A549 (cell line): ENCODE measurements around the gene DYRK1A. TPM values are rescaled to one million over a fixed set of nuclear protein-coding genes. Genes with fewer than 3 reads are reported as not detected.

Experiments used
- ATAC-seq, 2 experiments: fragments of 200-7000 bp in 1 of 2; fragments of >200 bp in 1 of 2; cut with Nextera tagmentation in 1 of 2; cut with Tn5 transposase in 1 of 2; 3 replicates each; pipeline versions ENCODE4 v1.8.0 to v1.9.1; 2018 to 2020; ENCODE audit warnings: mild to moderate bottlenecking in 1 of 2, moderate library complexity in 1 of 2
- CTCF ChIA-PET: fragments of 300-600 bp; sonication (Branson Sonifier 250); formaldehyde crosslinking; extraction: SDS; loops from one replicate; lab custom pipeline; 2021; ENCODE audit warnings: antibody characterized with exemption, inconsistent platforms; lab: Yijun Ruan, JAX
- POLR2A ChIA-PET: fragments of 350-600 bp; formaldehyde crosslinking; extraction: SDS; loops from one replicate; lab custom pipeline; 2021; ENCODE audit warnings: antibody characterized with exemption, inconsistent platforms; lab: Yijun Ruan, JAX
- DNase-seq, 2 experiments: peaks; one replicate each; pipeline versions ENCODE4 v3.0.0 to v3.0.0-alpha.2; 2011 to 2016; ENCODE audit warnings: low read depth in 1 of 2, low spot score in 1 of 2
- FAIRE-seq: peaks from 2 replicates; lab custom pipeline; 2011; peaks lifted over from hg19 to GRCh38; lab: Jason Lieb, UNC
- H3K27ac ChIP-seq, 2 experiments: fragments of >200 bp; sonication (Bioruptor Twin); formaldehyde crosslinking; 3 replicates each; pipeline ENCODE4 v1.5.1; 2016 to 2017
- H3K4me1 ChIP-seq: fragments of >200 bp; sonication (Bioruptor Twin); formaldehyde crosslinking; 3 replicates; pipeline ENCODE4 v1.6.1; 2016
- H3K4me2 ChIP-seq: fragments of >200 bp; sonication (Bioruptor Twin); formaldehyde crosslinking; 3 replicates; pipeline ENCODE4 v1.6.1; 2016
- H3K4me3 ChIP-seq: fragments of >200 bp; sonication (Bioruptor Twin); formaldehyde crosslinking; 3 replicates; pipeline ENCODE4 v1.5.1; 2016
- H3K9me3 ChIP-seq: fragments of >200 bp; sonication (Bioruptor Twin); formaldehyde crosslinking; 3 replicates; pipeline ENCODE4 v1.6.1; 2016
- ATOH8 ChIP-seq: fragments of 250-450 bp; sonication (Bioruptor Pico); IDR thresholded peaks from 2 replicates; pipeline ENCODE4 v1.5.0; 2020; ENCODE audit warnings: low read depth, mild to moderate bottlenecking, moderate library complexity
- CBX2 ChIP-seq: fragments of 200-600 bp; sonication (generic); IDR thresholded peaks from 2 replicates; pipeline ENCODE4 v1.6.1; 2016; ENCODE audit warnings: low read depth, mild to moderate bottlenecking, borderline replicate concordance
- CTCF ChIP-seq: fragments of >200 bp; sonication (Bioruptor Twin); formaldehyde crosslinking; IDR thresholded peaks from 3 replicates; pipeline ENCODE4 v1.5.1; 2016
- E2F6 ChIP-seq: IDR thresholded peaks from 2 replicates; pipeline ENCODE4 v1.6.1; 2012; ENCODE audit warnings: low read depth, borderline replicate concordance
- FOSL2 ChIP-seq, 2 experiments: fragments of 450-650 bp in 1 of 2; fragments of >200 bp in 1 of 2; sonication (Bioruptor Twin) in 1 of 2; formaldehyde crosslinking; IDR thresholded peaks; 2 replicates each; pipeline versions ENCODE4 v1.5.0 to v1.6.1; 2016 to 2020; ENCODE audit warnings: mild to moderate bottlenecking in 1 of 2, moderate library complexity in 1 of 2
- FOXS1 ChIP-seq: fragments of 250-450 bp; sonication (Bioruptor Pico); IDR thresholded peaks from 2 replicates; pipeline ENCODE4 v1.5.0; 2020; ENCODE audit warnings: mild to moderate bottlenecking, moderate library complexity
- HOXB13 ChIP-seq: fragments of 250-450 bp; sonication (Bioruptor Pico); IDR thresholded peaks from 2 replicates; pipeline ENCODE4 v1.5.0; 2020; ENCODE audit warnings: low read depth, mild to moderate bottlenecking, moderate library complexity
- JUN ChIP-seq, 2 experiments: fragments of >200 bp; sonication (Bioruptor Twin); formaldehyde crosslinking; IDR thresholded peaks; 2 replicates in 1 of 2; 3 replicates in 1 of 2; pipeline ENCODE4 v1.6.1; 2016 to 2017
- JUNB ChIP-seq: fragments of >200 bp; sonication (Bioruptor Twin); formaldehyde crosslinking; IDR thresholded peaks from 2 replicates; pipeline ENCODE4 v1.6.1; 2016
- MAFK ChIP-seq: fragments of 450-650 bp; IDR thresholded peaks from 2 replicates; pipeline ENCODE4 v1.6.1; 2014; ENCODE audit not compliant: partially characterized antibody
- MAX ChIP-seq: IDR thresholded peaks from 2 replicates; pipeline ENCODE4 v1.6.1; 2012
- MYC ChIP-seq: IDR thresholded peaks from 2 replicates; pipeline ENCODE4 v1.6.1; 2012; ENCODE audit warnings: mild to moderate bottlenecking, inconsistent platforms, low read length, improper control_type of control experiment, borderline replicate concordance
- NFE2L2 ChIP-seq: fragments of 150-350 bp; conservative IDR thresholded peaks from 2 replicates; pipeline ENCODE4 v1.6.1; 2014; ENCODE audit warnings: low read length
- RAD21 ChIP-seq, 2 experiments: fragments of >200 bp in 1 of 2; sonication (Bioruptor Twin) in 1 of 2; formaldehyde crosslinking in 1 of 2; IDR thresholded peaks in 1 of 2; conservative IDR thresholded peaks in 1 of 2; 2 replicates in 1 of 2; 3 replicates in 1 of 2; pipeline ENCODE4 v1.6.1; 2012 to 2018; ENCODE audit warnings: inconsistent platforms in 1 of 2
- RARB ChIP-seq: fragments of 250-450 bp; sonication (Bioruptor Pico); IDR thresholded peaks from 2 replicates; pipeline ENCODE4 v1.8.0; 2021; ENCODE audit warnings: mild to moderate bottlenecking, moderate library complexity
- RCOR1 ChIP-seq: fragments of 150-350 bp; IDR thresholded peaks from 2 replicates; pipeline ENCODE4 v1.6.1; 2014; ENCODE audit warnings: antibody characterized with exemption, low read length, low read depth
- TP53 ChIP-seq: fragments of 250-450 bp; sonication (Bioruptor Pico); IDR thresholded peaks from 2 replicates; pipeline ENCODE4 v1.5.0; 2021; ENCODE audit warnings: mild to moderate bottlenecking, moderate library complexity
- USF2 ChIP-seq: fragments of 450-650 bp; IDR thresholded peaks from 2 replicates; pipeline ENCODE4 v1.6.1; 2014; ENCODE audit warnings: antibody characterized with exemption
- ZFP36 ChIP-seq: fragments of 450-650 bp; IDR thresholded peaks from 2 replicates; pipeline ENCODE4 v1.6.1; 2014; ENCODE audit warnings: borderline replicate concordance; ENCODE audit not compliant: partially characterized antibody
- ZNF302 ChIP-seq: fragments of 250-450 bp; sonication (Bioruptor Pico); IDR thresholded peaks from 2 replicates; pipeline ENCODE4 v1.9.0; 2021; ENCODE audit warnings: inconsistent platforms, mild to moderate bottlenecking, moderate library complexity
- ZSCAN20 ChIP-seq: fragments of 250-450 bp; sonication (Bioruptor Pico); IDR thresholded peaks from 2 replicates; pipeline ENCODE4 v1.8.0; 2022; ENCODE audit warnings: mild to moderate bottlenecking, moderate library complexity
- WGBS: methylation state at CpG from one replicate; pipeline ENCODE4 v1.1.6; 2017; ENCODE audit errors: missing lambda C conversion rate; 5-methylcytosine and 5-hydroxymethylcytosine counted together
- polyA plus RNA-seq, 4 experiments: library from polyadenylated mRNA; depleted of rRNA in 3 of 4; stranded (reverse); fragments of >200 nt; fragmentation: RNase III in 1 of 4; extraction: RNeasy Plus Mini Kit Qiagen cat#74134 plus additional on column Dnase treatment in 1 of 4; gene quantifications; 2 replicates in 3 of 4; 3 replicates in 1 of 4; pipeline ENCODE4 v1.2.3, GENCODE V29; 2011 to 2017

The DYRK1A gene
- polyA plus RNA-seq, 2 of the 4 experiments (the other 2 are of a cell fraction), result 12.7 to 29.4 TPM

GRCh38 chr21:37337831-37338230, 28.7 kb upstream of the DYRK1A start:
- POLR2A ChIA-PET, result interaction anchor here (0.6 to 2.1 kb wide), 3 partner anchors 28 to 606 kb away, joined by 3 to 17 read pairs (median 13); partner anchors contain the start of genes DYRK1A and VPS26C
- FAIRE-seq (no peak), ATAC-seq (no peak), DNase-seq (no peak)
- H3K4me2 ChIP-seq, result no peak overlapping the region; the same call in 2 of the 3 replicates
- H3K9me3 ChIP-seq, result no peaks in the 10 kb centered on the region
- H3K4me3 ChIP-seq, result no peak overlapping the region
- peak overlapping the region; percentile 60 to 70; a peak in 5 of 6 replicates for H3K27ac ChIP-seq
- CTCF ChIA-PET, result no interaction called here
- 95% methylated on average over 2 of the region's 2 CpGs for WGBS
- H3K4me1 ChIP-seq, result peaks cover 16% of the 10 kb centered on the region
- TF ChIP-seq ZFP36, result no peak
- no peak for TF ChIP-seq FOXS1 (CRISPR knock-in tag)
- TF ChIP-seq JUN (IDR thresholded peaks at IDR 0.05), result no peak
- no peak for TF ChIP-seq E2F6
- no peak for TF ChIP-seq CBX2
- TF ChIP-seq USF2, result no peak
- no peak for TF ChIP-seq MAX
- TF ChIP-seq MAFK, result no peak
- TF ChIP-seq MYC, result no peak
- TF ChIP-seq RARB (CRISPR knock-in tag), result no peak
- no peak for TF ChIP-seq HOXB13
- TF ChIP-seq ATOH8 (CRISPR knock-in tag), result no peak
- no peak for TF ChIP-seq CTCF

- H3K4me3 ChIP-seq, result peak overlapping the region; percentile 17; the same call in 2 of the 3 replicates
- TF ChIP-seq TP53 (no peak), JUN (IDR thresholded peaks at IDR 0.05) (peak in 1 of 2 experiments; percentile 39; a peak in 2 of 5 replicates), USF2 (peak; percentile 89), E2F6 (peak; percentile 21; the same call in 1 of the 2 replicates), ATOH8 (CRISPR knock-in tag) (peak; percentile 81; the same call in 1 of the 2 replicates), JUNB (peak; percentile 66), RCOR1 (no peak), ZSCAN20 (no peak), RAD21 (conservative IDR thresholded peaks at IDR 0.05 in 1 of 2, IDR thresholded peaks at IDR 0.05 in 1 of 2) (peak in 1 of 2 experiments; percentile 1; a peak in 1 of 5 replicates), ZNF302 (peak; percentile 35), MYC (peak; percentile 83; the same call in 1 of the 2 replicates), MAFK (peak; percentile 97), NFE2L2 (peak; percentile 73), MAX (peak; percentile 94), FOSL2 (IDR thresholded peaks at IDR 0.05) (peak; percentile 41), FOSL2 (CRISPR knock-in tag; IDR thresholded peaks at IDR 0.05) (peak; percentile 77)
- no peak for FAIRE-seq
These were observed 27.7 kb upstream of the DYRK1A start for GRCh38 chr21:37338671-37339551.

More at GRCh38 chr21:37338671-37339551, 27.7 kb upstream of the DYRK1A start:
- Histone ChIP-seq H3K4me1 (peaks cover 16% of the 10 kb centered on the region), H3K9me3 (no peaks in the 10 kb centered on the region), H3K27ac (peak overlapping the region; percentile 70 to 81), H3K4me2 (peak overlapping the region; percentile 71)
- DNase-seq (peak; percentile 81 to 93), ATAC-seq (peak; percentile 100)
- ChIA-PET CTCF (interaction anchor here (0.6 to 0.7 kb wide), 2 partner anchors 117 to 308 kb away, joined by 3 read pairs; no protein-coding TSS in a partner anchor), POLR2A (interaction anchor here (1.6 to 2.1 kb wide), 2 partner anchors 27 to 72 kb away, joined by 13 to 17 read pairs; partner anchors contain the start of genes DYRK1A and VPS26C)
- WGBS, result 8% methylated on average over 11 of the region's 11 CpGs
